Fibroblast of skin of left biceps (primary cell): ENCODE measurements around the gene TRAPPC2B.

Experiments used
- DNase-seq, 2 experiments: peaks; one replicate each; pipeline ENCODE4 v3.0.0-alpha.2; 2013; ENCODE audit warnings: low read depth in 2 of 2

TRAPPC2B gene

GRCh38 chr19:57362997-57363687 lies at the start of gene TRAPPC2B, which contains the start of gene ZNF547:
TRAPPC2B (plus strand) TSS chr19:57363551; CDS start chr19:57364834, 1,283 bp downstream.
ZNF547 (plus strand) TSS chr19:57363551; CDS start chr19:57368556, 5,005 bp downstream.
- DNase-seq: peak; percentile 99

GRCh38 chr19:57314146-57314545 lies 49.2 kb upstream of the TRAPPC2B start:
- DNase-seq: no peak

GRCh38 chr19:57317503-57317902 lies 45.8 kb upstream of the TRAPPC2B start:
- no peak for DNase-seq

GRCh38 chr19:57319869-57320179 lies 43.5 kb upstream of the TRAPPC2B start:
- no peak for DNase-seq

- DNase-seq: peak; percentile 84 to 89
Measured at GRCh38 chr19:57320180-57321084, 42.9 kb upstream of the TRAPPC2B start, which contains the start of gene ZNF543. ZNF543 (plus strand) TSS chr19:57320472; CDS start chr19:57320854, 382 bp downstream.

- no peak for DNase-seq
Measured at GRCh38 chr19:57321116-57321515, 42.2 kb upstream of the TRAPPC2B start.

- no peak for DNase-seq
Measured at GRCh38 chr19:57321751-57322150, 41.6 kb upstream of the TRAPPC2B start.

- DNase-seq: no peak
Measured at GRCh38 chr19:57324992-57325391, 38.4 kb upstream of the TRAPPC2B start.

- no peak for DNase-seq
Measured at GRCh38 chr19:57327993-57328392, 35.4 kb upstream of the TRAPPC2B start.

GRCh38 chr19:57334191-57334590 lies 29.2 kb upstream of the TRAPPC2B start:
- no peak for DNase-seq

GRCh38 chr19:57338877-57339276 lies 24.5 kb upstream of the TRAPPC2B start:
- DNase-seq: no peak

- DNase-seq: no peak
Measured at GRCh38 chr19:57342582-57342981, 20.8 kb upstream of the TRAPPC2B start.

- DNase-seq: no peak
Measured at GRCh38 chr19:57348136-57348535, 15.2 kb upstream of the TRAPPC2B start.

- DNase-seq: peak; percentile 91 to 92
Measured at GRCh38 chr19:57350877-57351805, 12.2 kb upstream of the TRAPPC2B start, which contains the start of gene ZNF304. ZNF304 (plus strand) TSS chr19:57351271; CDS start chr19:57351665, 394 bp downstream.

- no peak for DNase-seq
Measured at GRCh38 chr19:57351867-57352266, 11.5 kb upstream of the TRAPPC2B start.

GRCh38 chr19:57355916-57356315 lies 7.4 kb upstream of the TRAPPC2B start:
- no peak for DNase-seq

GRCh38 chr19:57357406-57357805 lies 5.9 kb upstream of the TRAPPC2B start:
- no peak for DNase-seq

- DNase-seq: no peak
Measured at GRCh38 chr19:57359300-57359699, 4.1 kb upstream of the TRAPPC2B start.

GRCh38 chr19:57362419-57362818 lies 932 bp upstream of the TRAPPC2B start:
- DNase-seq: no peak

GRCh38 chr19:57363688-57364181 lies 384 bp downstream of the TRAPPC2B start:
- DNase-seq: no peak

- DNase-seq: no peak
Measured at GRCh38 chr19:57366776-57367175, 3.4 kb downstream of the TRAPPC2B start.
